ENCODE results near the gene TCP11L2. TPM values are rescaled to one million over a fixed set of nuclear protein-coding genes. Genes with fewer than 3 reads are reported as not detected.

TCP11L2 gene
- total RNA-seq, 1 experiment from 2014 or later = 12.1 TPM

GRCh38 chr12:106288494-106289195 lies 13.9 kb upstream of the TCP11L2 start:
- peak overlapping the region; percentile 65 for H3K9ac ChIP-seq (ENCODE audit: low read length)
- H4K20me1 ChIP-seq (ENCODE audit: low read length) = no peaks in the 10 kb centered on the region
- no peaks in the 10 kb centered on the region for H3K27me3 ChIP-seq (ENCODE audit: low read length)
- TF ChIP-seq CTCF (conservative IDR thresholded peaks at IDR 0.05; ENCODE audit: low read depth, low read length) (no peak), EZH2phosphoT487 (IDR thresholded peaks at IDR 0.05; ENCODE audit: borderline replicate concordance, low read length) (no peak), EZH2 (IDR thresholded peaks at IDR 0.05; ENCODE audit: low read length, unreplicated experiment) (no peak)
- no peaks in the 10 kb centered on the region for H3K79me2 ChIP-seq (ENCODE audit: low read length)
- TSS peak; percentile 77 for BruUV-seq (replicated peaks)
- intact Hi-C loops (cut with micrococcal nuclease) = loop anchor here (1.0 to 10.0 kb wide), 4 partner anchors 8 to 1074 kb away; no protein-coding TSS in a partner anchor
- H3K4me2 ChIP-seq (ENCODE audit: low read length) = peak overlapping the region; percentile 58
- peaks cover 50% of the 10 kb centered on the region for H3K4me1 ChIP-seq (ENCODE audit: insufficient read depth, low read length)
- CTCF ChIA-PET = no interaction called here
- H3K9me3 ChIP-seq (ENCODE audit: low read length) = no peaks in the 10 kb centered on the region
- POLR2A ChIA-PET (ENCODE audit: unreplicated experiment) = no interaction called here
- no peaks in the 10 kb centered on the region for H3K9me2 ChIP-seq (replicated peaks; ENCODE audit: low read length)
- ATAC-seq = peak; percentile 92
- peaks cover 13% of the 10 kb centered on the region for H3F3A ChIP-seq (ENCODE audit: low read length, unreplicated experiment)
- H3K4me3 ChIP-seq (ENCODE audit: low read length) = no peak overlapping the region
- H2AFZ ChIP-seq (ENCODE audit: low read length) = peak overlapping the region; percentile 70
- H3K36me3 ChIP-seq (ENCODE audit: low read depth, low read length) = no peaks in the 10 kb centered on the region
- peak; percentile 97 for DNase-seq
- peak overlapping the region; percentile 96 for H3K27ac ChIP-seq (ENCODE audit: low read length)

- no TSS peak for BruUV-seq (replicated peaks)
- ATAC-seq = no peak
- no peaks in the 10 kb centered on the region for H3K9me2 ChIP-seq (replicated peaks; ENCODE audit: low read length)
- H4K20me1 ChIP-seq (ENCODE audit: low read length) = no peaks in the 10 kb centered on the region
- H3K4me3 ChIP-seq (ENCODE audit: low read length) = no peak overlapping the region
- ChIA-PET CTCF (no interaction called here), POLR2A (ENCODE audit: unreplicated experiment) (no interaction called here)
- no peak for TF ChIP-seq EZH2phosphoT487 (IDR thresholded peaks at IDR 0.05; ENCODE audit: borderline replicate concordance, low read length)
- TF ChIP-seq CTCF (conservative IDR thresholded peaks at IDR 0.05; ENCODE audit: low read depth, low read length) = no peak
- TF ChIP-seq EZH2 (IDR thresholded peaks at IDR 0.05; ENCODE audit: low read length, unreplicated experiment) = no peak
- H3K79me2 ChIP-seq (ENCODE audit: low read length) = no peaks in the 10 kb centered on the region
- peak overlapping the region; percentile 65 for H3K9ac ChIP-seq (ENCODE audit: low read length)
- H3K4me2 ChIP-seq (ENCODE audit: low read length) = peak overlapping the region; percentile 58
- H3F3A ChIP-seq (ENCODE audit: low read length, unreplicated experiment) = peaks cover 13% of the 10 kb centered on the region
- peak overlapping the region; percentile 70 for H2AFZ ChIP-seq (ENCODE audit: low read length)
- no peaks in the 10 kb centered on the region for H3K27me3 ChIP-seq (ENCODE audit: low read length)
- H3K36me3 ChIP-seq (ENCODE audit: low read depth, low read length) = no peaks in the 10 kb centered on the region
- no peaks in the 10 kb centered on the region for H3K9me3 ChIP-seq (ENCODE audit: low read length)
- intact Hi-C loops (cut with micrococcal nuclease) = loop anchor here (5.0 to 10.0 kb wide), 3 partner anchors 53 to 1074 kb away; no protein-coding TSS in a partner anchor
- peaks cover 46% of the 10 kb centered on the region for H3K4me1 ChIP-seq (ENCODE audit: insufficient read depth, low read length)
- peak overlapping the region; percentile 96 for H3K27ac ChIP-seq (ENCODE audit: low read length)
- no peak for DNase-seq
These were observed 13.3 kb upstream of the TCP11L2 start for GRCh38 chr12:106289196-106289681.

- DNase-seq (peak; percentile 60), ATAC-seq (no peak)
- ChIA-PET CTCF (interaction anchor here (0.7 kb wide), 1 partner anchor 377 kb away, joined by 3 read pairs; no protein-coding TSS in a partner anchor), POLR2A (ENCODE audit: unreplicated experiment) (no interaction called here)
- Histone ChIP-seq H4K20me1 (ENCODE audit: low read length) (no peaks in the 10 kb centered on the region), H2AFZ (ENCODE audit: low read length) (peak overlapping the region; percentile 7; the same call in 1 of the 2 replicates), H3K27me3 (ENCODE audit: low read length) (no peaks in the 10 kb centered on the region), H3K9me3 (ENCODE audit: low read length) (no peaks in the 10 kb centered on the region), H3K4me1 (ENCODE audit: insufficient read depth, low read length) (peaks cover 44% of the 10 kb centered on the region), H3K9me2 (replicated peaks; ENCODE audit: low read length) (no peaks in the 10 kb centered on the region), H3K36me3 (ENCODE audit: low read depth, low read length) (no peaks in the 10 kb centered on the region), H3F3A (ENCODE audit: low read length, unreplicated experiment) (peaks cover 13% of the 10 kb centered on the region), H3K79me2 (ENCODE audit: low read length) (no peaks in the 10 kb centered on the region), H3K4me3 (ENCODE audit: low read length) (no peak overlapping the region), H3K9ac (ENCODE audit: low read length) (no peak overlapping the region), H3K4me2 (ENCODE audit: low read length) (peak overlapping the region; percentile 24), H3K27ac (ENCODE audit: low read length) (no peak overlapping the region)
- TF ChIP-seq CTCF (conservative IDR thresholded peaks at IDR 0.05; ENCODE audit: low read depth, low read length) (no peak), EZH2 (IDR thresholded peaks at IDR 0.05; ENCODE audit: low read length, unreplicated experiment) (no peak), EZH2phosphoT487 (IDR thresholded peaks at IDR 0.05; ENCODE audit: borderline replicate concordance, low read length) (no peak)
- intact Hi-C loops (cut with micrococcal nuclease) = no loop called here
- BruUV-seq (replicated peaks) = no TSS peak
These were observed 11.9 kb upstream of the TCP11L2 start for GRCh38 chr12:106290666-106291065.

Data from PC-3 (cell line).